Middle frontal gyrus (tissue), 1 donor: ENCODE measurements around the gene PODXL.

Source experiments
- DNase-seq: peaks from one replicate; pipeline ENCODE4 v3.0.0-alpha.2; 2015; ENCODE audit warnings: low spot score; ENCODE audit errors: extremely low spot score

PODXL gene

GRCh38 chr7:131455001-131455400, 101.4 kb downstream of the PODXL start:
- DNase-seq, result no peak

- no peak for DNase-seq
These were observed 101.9 kb downstream of the PODXL start for GRCh38 chr7:131454498-131454897.
